NCI-H524 (cell line): ENCODE data around the gene LRRC32.
"Not testable (repeated sequence)": the region's sequence is repeated elsewhere in the genome, so short reads cannot be mapped to it uniquely, and the experiment has no call there.

Experiments used
- DNase-seq, 2 experiments: peaks; one replicate each; lab custom pipeline; 2025; lab: John Stamatoyannopoulos, UW

The LRRC32 gene

DNA sequence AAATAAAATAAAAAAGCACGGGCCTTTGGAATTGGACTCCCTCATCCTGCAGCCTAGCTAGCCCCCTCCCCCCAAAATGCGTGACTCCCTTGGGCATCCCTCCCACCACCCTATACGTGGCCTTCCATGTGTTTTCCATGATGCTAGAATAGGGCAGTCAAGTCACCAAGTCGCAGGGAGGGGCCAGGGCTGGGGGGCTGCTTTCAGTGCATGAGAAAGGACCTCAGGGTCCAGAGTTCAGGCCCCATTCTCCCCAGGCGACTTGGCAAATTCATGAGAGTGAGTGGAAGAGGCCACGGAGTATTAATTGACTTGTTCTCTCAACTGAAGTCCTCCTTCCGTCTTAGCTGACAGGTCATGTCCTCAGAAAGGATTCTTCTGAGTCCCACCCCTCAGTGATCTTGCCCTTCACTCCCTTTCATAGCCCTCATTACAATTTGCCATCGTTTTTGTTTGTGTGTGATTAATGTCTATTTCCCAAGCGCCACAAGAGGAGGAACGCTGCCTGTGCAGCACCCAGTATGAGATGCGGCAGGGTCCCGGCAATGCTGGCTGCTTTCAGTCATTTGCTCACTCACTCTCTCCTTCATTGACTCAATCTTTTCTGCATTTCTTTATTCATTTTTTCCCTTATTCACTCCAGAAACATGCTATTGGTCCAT is 17.4 kb downstream of the LRRC32 start:
- DNase-seq, result no peak

- no peak for DNase-seq
Observed at GRCh38 chr11:76649851-76650372, 20.6 kb downstream of the LRRC32 start.

DNA sequence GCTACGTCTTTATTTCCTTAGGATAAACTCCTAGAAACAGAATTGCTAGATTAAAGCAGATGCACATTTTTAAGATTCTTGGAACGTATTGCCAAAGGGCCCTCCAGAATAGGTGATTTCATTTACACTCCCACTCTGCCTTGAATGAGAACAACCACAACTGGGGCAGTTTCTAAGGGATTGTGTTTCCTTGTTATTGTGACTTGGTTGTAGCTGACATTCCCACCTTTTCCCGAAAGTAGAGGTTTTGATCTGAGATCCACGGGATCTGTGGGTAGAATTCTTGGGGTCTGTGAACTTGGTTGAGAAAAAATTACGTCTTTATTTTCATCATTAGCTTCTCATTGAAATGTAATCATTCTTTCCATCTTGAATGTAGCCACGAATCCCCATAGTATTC is 21.5 kb downstream of the LRRC32 start:
- no peak for DNase-seq

DNA sequence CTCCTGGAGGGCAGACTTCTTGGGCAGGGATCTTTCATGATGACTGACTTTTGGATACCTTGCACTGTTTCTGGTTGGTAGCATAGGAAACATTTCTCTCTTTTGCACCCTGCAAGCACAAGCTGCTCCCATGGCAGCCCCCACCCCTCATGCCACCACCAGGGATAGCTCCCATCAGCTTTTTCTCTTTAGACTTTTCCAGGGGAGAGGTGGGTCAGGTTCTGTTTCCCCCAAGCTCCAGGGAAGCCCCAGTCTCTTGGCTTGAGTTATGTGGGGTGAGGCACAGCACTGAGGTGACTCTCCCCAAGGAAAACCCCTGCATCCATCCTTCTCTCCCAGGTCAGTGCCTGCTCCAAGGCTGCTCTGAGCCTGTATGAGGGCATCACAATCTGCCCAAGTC is 22.5 kb downstream of the LRRC32 start:
- DNase-seq, result no peak

DNA sequence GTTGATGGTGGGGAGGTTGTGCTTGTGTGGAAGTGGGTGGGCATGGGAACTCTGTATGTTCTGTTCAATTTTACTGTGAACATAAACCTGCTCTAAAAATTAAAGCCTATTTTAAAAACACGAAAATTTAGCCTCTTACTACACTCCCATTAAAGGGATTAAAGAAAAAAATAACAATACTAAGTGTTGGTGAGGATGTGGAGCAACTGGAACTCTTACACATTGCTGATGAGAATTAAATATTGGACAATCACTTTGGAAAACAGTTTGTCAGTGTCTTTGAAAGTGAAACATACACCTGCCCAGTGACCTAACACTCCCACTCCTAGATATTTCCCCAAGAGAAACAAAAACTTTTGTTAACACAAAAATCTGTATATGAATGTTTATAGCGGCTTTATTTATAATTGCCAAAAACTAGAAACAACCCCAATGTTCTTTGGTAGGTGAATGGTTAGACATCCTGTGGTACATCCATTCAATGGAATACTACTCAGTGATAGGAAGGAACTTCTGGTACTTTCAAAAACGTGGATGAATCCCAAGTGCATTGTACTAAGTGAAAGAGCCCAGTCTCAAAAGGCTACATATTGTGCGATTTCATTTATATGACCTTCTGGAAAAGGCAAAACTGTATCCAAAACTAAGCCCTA is 23.5 kb downstream of the LRRC32 start:
- DNase-seq, result no peak

- no peak for DNase-seq
Observed at GRCh38 chr11:76644591-76644990, 26.0 kb downstream of the LRRC32 start.

- not testable (repeated sequence) for DNase-seq
Observed at GRCh38 chr11:76643711-76644110, 26.8 kb downstream of the LRRC32 start.

GRCh38 chr11:76642341-76642740 is 28.2 kb downstream of the LRRC32 start:
- no peak for DNase-seq

DNA sequence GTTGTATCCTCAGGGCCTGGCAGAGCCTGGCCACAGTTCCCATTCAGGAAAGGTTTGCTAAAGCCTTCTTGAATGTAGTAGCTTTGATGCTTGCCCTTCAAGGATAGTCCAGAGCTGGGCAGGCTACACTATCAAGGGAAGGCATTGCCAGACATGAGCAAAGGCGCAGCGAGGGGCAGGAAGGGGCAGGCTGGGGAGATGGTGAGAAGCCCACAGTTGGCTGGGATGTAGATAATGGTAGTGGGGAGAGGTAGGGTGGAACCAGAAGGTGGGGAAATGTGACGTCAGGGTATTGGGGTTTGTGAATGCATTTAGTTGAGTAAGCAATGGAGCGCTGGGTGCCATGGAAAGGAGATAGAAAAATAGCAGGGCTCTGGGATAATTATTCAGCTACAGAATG is 28.6 kb downstream of the LRRC32 start:
- DNase-seq, result no peak

- no peak for DNase-seq
Observed at GRCh38 chr11:76640501-76640900, 30.0 kb downstream of the LRRC32 start.

- DNase-seq, result no peak
Observed at GRCh38 chr11:76639621-76640020, 30.9 kb downstream of the LRRC32 start.

- DNase-seq, result no peak
Observed at GRCh38 chr11:76638270-76639197, 32.0 kb downstream of the LRRC32 start.

DNA sequence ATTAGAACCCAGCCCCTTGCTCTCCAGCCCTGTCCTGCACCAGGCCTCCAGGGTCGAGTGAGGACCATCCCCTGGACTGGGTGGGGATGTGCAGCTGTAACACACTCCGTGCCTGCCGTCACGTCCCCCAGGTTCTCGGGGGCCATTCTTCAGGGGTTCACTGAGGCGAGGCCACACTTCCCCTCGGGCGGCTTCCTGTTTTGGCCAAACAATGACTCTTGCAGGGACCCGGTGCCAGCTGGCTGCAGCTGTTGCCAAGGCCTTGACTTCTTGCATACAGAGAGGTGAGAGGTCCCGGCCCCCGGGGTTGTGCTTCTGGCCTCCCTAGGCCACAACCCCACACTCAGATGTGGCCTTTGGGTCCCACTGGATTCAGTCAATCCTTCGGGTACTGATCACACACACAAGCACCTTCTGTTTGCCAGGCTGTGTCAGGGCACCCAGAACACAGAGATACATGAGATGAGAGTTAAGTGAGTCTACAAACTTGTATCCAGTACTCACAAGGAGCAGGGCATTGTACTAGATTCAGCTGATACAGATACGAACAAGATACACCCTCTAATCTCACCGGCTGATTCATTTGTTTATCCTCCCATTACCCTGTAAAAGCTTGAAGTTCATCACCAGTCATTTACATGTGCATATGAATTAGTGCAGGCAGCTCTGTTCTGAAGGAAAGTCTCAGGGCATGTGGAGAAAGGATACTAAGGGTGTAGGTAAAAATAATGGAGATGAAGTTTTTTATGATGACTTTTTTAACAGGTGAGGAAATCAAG is 32.9 kb downstream of the LRRC32 start:
- no peak for DNase-seq

- no peak for DNase-seq
Observed at GRCh38 chr11:76636826-76637460, 33.6 kb downstream of the LRRC32 start.

DNA sequence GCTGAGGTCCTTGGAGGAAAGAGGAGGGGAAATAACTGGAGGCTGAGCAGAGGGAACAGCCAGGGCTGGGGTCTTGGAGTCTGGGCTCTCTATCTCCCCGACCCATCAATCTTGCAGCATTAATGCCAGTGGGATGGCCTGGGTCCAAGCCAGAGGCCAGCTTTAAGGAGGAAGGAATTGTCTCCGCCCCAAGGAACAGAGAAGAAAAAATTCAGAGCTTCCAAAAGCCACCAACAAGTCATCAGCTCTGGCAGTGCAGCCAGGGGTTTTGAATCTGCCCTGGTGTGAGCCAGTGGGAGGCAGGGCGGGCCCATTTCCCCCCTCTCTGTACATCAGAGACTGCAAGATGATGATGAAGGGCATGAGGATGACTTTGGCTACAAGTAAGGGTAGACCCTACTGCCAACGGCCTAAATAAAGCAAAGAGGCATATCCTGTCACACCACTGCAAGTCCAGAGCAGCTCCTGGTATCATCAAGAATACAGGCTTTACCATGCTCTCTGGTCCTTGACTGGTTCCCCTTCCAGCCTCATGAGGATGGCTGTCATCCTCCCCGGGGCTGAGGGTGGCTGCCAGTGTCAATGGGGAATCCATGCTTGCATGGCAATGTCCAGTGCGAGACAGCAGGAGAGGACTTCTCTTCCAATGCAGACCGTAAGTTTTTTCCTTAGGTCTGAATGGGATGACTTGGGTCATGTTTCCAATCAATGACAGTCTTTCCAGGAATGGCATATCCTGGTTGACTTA is 34.4 kb downstream of the LRRC32 start:
- DNase-seq, result no peak

GRCh38 chr11:76634886-76635285 is 35.7 kb downstream of the LRRC32 start:
- DNase-seq, result no peak

- no peak for DNase-seq
Observed at GRCh38 chr11:76632492-76632891, 38.1 kb downstream of the LRRC32 start.

- DNase-seq, result no peak
Observed at GRCh38 chr11:76631566-76632308, 38.8 kb downstream of the LRRC32 start.

GRCh38 chr11:76630600-76631281 is 39.8 kb downstream of the LRRC32 start:
- DNase-seq, result no peak
